DND-41 (cell line): Measurements from ENCODE around the gene IFNLR1.

ENCODE experiments used
- EZH2 ChIP-seq: IDR thresholded peaks from 3 replicates; pipeline ENCODE4 v1.6.1; 2012; ENCODE audit warnings: borderline replicate concordance, low read depth, mild to moderate bottlenecking, moderate library complexity, low read length, inconsistent platforms; ENCODE audit not compliant: severe bottlenecking
- TF ChIP-seq, protein P1 (sequence below): IDR thresholded peaks from 2 replicates; pipeline ENCODE4 v1.5.1; 2012; ENCODE audit warnings: borderline replicate concordance, low read length, moderate library complexity, mild to moderate bottlenecking; ENCODE audit not compliant: poor library complexity, severe bottlenecking; ENCODE audit errors: extremely low read depth

DNA sequence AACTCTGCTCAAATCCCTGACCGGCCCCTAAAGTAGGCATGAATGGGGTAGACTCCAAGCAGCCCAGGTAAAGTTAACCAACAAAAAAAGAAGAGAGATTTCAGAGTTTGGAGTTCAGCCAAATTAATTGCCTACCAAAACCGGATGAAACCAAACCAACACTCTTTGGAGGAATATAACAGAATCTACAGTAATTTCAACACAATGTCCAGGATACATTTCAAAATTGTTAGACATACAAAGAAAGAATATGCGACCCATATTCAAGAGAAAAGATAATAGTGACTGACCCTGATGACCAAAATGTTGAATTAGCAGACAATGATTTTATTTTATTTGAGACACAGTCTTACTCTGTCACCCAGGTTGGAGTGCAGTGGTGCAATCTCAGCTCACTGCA lies 56.7 kb downstream of the IFNLR1 start:
- TF ChIP-seq, protein P1, sequence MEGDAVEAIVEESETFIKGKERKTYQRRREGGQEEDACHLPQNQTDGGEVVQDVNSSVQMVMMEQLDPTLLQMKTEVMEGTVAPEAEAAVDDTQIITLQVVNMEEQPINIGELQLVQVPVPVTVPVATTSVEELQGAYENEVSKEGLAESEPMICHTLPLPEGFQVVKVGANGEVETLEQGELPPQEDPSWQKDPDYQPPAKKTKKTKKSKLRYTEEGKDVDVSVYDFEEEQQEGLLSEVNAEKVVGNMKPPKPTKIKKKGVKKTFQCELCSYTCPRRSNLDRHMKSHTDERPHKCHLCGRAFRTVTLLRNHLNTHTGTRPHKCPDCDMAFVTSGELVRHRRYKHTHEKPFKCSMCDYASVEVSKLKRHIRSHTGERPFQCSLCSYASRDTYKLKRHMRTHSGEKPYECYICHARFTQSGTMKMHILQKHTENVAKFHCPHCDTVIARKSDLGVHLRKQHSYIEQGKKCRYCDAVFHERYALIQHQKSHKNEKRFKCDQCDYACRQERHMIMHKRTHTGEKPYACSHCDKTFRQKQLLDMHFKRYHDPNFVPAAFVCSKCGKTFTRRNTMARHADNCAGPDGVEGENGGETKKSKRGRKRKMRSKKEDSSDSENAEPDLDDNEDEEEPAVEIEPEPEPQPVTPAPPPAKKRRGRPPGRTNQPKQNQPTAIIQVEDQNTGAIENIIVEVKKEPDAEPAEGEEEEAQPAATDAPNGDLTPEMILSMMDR, result no peak
- no peak for TF ChIP-seq EZH2
